ENCODE data around the gene VKORC1L1.
"Not testable (repeated sequence)": the region's sequence is repeated elsewhere in the genome, so short reads cannot be mapped to it uniquely, and the experiment has no call there.

Gene VKORC1L1

GRCh38 chr7:65979583-65980477 is 107.0 kb downstream of the VKORC1L1 start:
- no peak for DNase-seq

- peak; percentile 77 for DNase-seq
Observed at GRCh38 chr7:65980478-65981250, 107.8 kb downstream of the VKORC1L1 start.

- DNase-seq: peak; percentile 95
Observed at GRCh38 chr7:65981965-65982792, 109.3 kb downstream of the VKORC1L1 start, which contains the start of gene GUSB. Gene GUSB (minus strand): TSS chr7:65982213. CDS start chr7:65982183, 30 bp downstream.

GRCh38 chr7:65983965-65984658 is 111.2 kb downstream of the VKORC1L1 start:
- DNase-seq: no peak

- DNase-seq: no peak
Observed at GRCh38 chr7:65988084-65988483, 115.2 kb downstream of the VKORC1L1 start.

GRCh38 chr7:65988503-65988902 is 115.6 kb downstream of the VKORC1L1 start:
- not testable (repeated sequence) for DNase-seq

GRCh38 chr7:65989694-65990080 is 116.8 kb downstream of the VKORC1L1 start:
- DNase-seq: no peak

- not testable (repeated sequence) for DNase-seq
Observed at GRCh38 chr7:65991829-65992228, 119.0 kb downstream of the VKORC1L1 start.

- DNase-seq: no peak
Observed at GRCh38 chr7:65992526-65992925, 119.7 kb downstream of the VKORC1L1 start.

- not testable (repeated sequence) for DNase-seq
Observed at GRCh38 chr7:65994984-65995383, 122.1 kb downstream of the VKORC1L1 start.

- not testable (repeated sequence) for DNase-seq
Observed at GRCh38 chr7:66000823-66001417, 128.0 kb downstream of the VKORC1L1 start.

GRCh38 chr7:66005115-66005671 is 132.3 kb downstream of the VKORC1L1 start:
- not testable (repeated sequence) for DNase-seq

GRCh38 chr7:66007232-66007631 is 134.4 kb downstream of the VKORC1L1 start:
- DNase-seq: no peak

Data from activated CD8-positive, alpha-beta memory T cell treated with anti-CD3 and anti-CD28 coated beads, Interleukin-2, amount 50 U/mL, for 48 hours (primary cell).